Epithelial cell of proximal tubule (primary cell): ENCODE measurements around the gene CCNE1. TPM values are rescaled to one million over a fixed set of nuclear protein-coding genes. Genes with fewer than 3 reads are reported as not detected.

Experiments used
- DNase-seq: peaks from one replicate; pipeline ENCODE4 v3.0.0-alpha.2; 2011; ENCODE audit warnings: low read depth
- H3K4me3 ChIP-seq: 2 replicates; pipeline ENCODE4 v1.5.1; 2011; ENCODE audit warnings: low read depth, mild to moderate bottlenecking, low read length
- CTCF ChIP-seq: conservative IDR thresholded peaks from 2 replicates; pipeline ENCODE4 v1.5.1; 2012; ENCODE audit warnings: low read depth, mild to moderate bottlenecking, low read length
- total RNA-seq: library from RNA; depleted of rRNA; stranded (reverse); fragments of >200 nt; gene quantifications from 2 replicates; pipeline ENCODE4 v1.2.3, GENCODE V29; 2015

Gene CCNE1
- total RNA-seq, 1 donor from 2014 or later, result 18.6 TPM

DNA sequence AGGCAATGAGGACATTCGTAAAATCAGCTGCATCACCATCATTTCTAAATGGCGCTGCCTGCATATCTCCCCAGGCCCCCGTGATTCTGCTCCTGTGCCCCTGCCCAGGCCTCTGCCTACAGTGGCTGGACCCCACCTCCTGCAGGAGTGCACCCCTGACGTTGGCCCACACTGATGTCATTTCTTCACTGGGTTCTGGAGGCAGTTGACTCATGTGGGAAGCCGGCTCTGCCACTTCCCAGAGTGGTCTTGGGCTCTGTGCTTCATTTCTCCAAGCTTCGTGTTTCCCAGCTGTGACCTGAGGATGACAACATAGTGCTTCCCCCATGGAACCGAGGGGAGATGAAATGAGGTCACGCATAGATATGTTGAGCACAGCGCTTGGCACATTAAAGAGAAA is 19.9 kb downstream of the CCNE1 start:
- no peak for TF ChIP-seq CTCF
- DNase-seq, result no peak
- H3K4me3 ChIP-seq, result no peak overlapping the region

DNA sequence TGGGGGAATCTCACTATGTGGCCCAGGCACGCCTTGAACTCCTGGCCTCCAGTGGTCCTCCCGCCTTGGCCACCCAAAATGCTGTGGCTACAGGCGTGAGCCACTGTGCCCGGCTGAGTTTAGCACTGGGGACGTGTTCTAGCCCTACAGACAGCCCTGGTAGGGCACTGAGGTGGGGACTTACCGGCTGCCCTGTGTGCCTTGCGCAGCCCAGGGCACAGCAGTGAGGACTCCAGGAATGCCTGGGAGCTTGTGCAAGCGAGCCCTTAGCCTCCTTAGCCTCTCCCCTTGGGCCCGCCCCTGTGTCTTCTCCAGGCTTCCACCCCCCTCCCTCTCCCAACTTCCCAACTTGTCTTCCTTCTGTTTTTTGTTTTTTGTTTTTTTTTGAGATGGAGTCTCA is 21.0 kb downstream of the CCNE1 start:
- H3K4me3 ChIP-seq, result no peak overlapping the region
- no peak for TF ChIP-seq CTCF
- no peak for DNase-seq

GRCh38 chr19:29833614-29834261 is 21.9 kb downstream of the CCNE1 start:
- H3K4me3 ChIP-seq, result no peak overlapping the region
- DNase-seq, result no peak
- TF ChIP-seq CTCF, result no peak

- no peak overlapping the region for H3K4me3 ChIP-seq
- no peak for TF ChIP-seq CTCF
- no peak for DNase-seq
Observed at GRCh38 chr19:29834991-29835846, 23.4 kb downstream of the CCNE1 start.

DNA sequence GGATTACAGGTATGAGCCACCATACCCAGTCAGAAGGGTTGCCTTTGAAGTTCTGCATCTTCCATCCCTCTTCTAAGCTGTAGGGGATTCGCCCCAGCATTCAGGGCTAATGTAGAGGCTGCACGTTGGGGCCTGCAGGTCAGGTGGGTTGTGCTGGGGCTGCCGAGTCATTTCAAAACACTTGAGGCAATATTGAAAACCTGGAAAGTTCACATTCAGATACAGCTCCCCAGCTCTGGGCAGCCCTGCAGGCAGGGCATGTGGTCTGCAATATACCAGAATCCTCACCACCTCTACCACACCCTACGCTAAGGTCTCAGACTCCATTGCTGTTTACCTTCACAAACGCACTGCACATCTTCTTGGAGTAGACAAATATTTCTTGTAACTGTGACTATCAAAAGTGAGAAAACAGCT is 24.6 kb downstream of the CCNE1 start:
- TF ChIP-seq CTCF, result no peak
- DNase-seq, result no peak
- no peak overlapping the region for H3K4me3 ChIP-seq

- no peak overlapping the region for H3K4me3 ChIP-seq
- TF ChIP-seq CTCF, result no peak
- no peak for DNase-seq
Observed at GRCh38 chr19:29837448-29837981, 25.7 kb downstream of the CCNE1 start.
